ENCODE results near the gene OR6N2. TPM values are rescaled to one million over a fixed set of nuclear protein-coding genes. Genes with fewer than 3 reads are reported as not detected.

OR6N2 gene
- total and polyA plus RNA-seq, 4 donors, result not detected

DNA sequence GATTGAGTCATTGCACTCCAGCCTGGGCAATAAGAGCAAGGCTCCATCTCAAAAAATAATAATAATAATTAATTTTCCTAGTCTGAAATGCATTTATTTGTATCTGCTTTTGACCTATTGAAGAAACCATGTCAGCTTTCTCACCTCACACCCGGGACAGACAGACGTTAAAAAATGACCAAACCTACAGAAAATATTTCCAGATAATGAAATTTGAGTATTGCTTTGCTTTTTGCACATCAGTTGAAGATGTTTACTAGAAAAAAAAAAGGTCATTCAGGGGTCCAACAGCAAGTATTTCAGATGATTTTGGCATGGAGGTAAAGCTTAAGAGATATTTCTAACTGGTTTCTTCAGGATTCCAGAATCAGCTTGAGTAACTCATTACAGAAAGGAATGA lies 26.6 kb downstream of the OR6N2 start, which contains the start of gene OR6K6:
Gene OR6K6 (plus strand): TSS at position 301 of the 400 bp plus-strand sequence. CDS start 168 bp downstream, outside the sequence.
- H3K9ac ChIP-seq (ENCODE audit: low read depth in 1 of 2, low read length in 2 of 2), result no peak within 1 kb of the TSS
- no peak within 1 kb of the TSS for H3K4me3 ChIP-seq (ENCODE audit: low read depth in 1 of 3, low read length in 3 of 3)
- no peak within 1 kb of the TSS for H3K27ac ChIP-seq (ENCODE audit: low read depth in 1 of 2, low read length in 2 of 2)
- 78% methylated on average over 2 of the region's 2 CpGs for WGBS
- H3K36me3 ChIP-seq (ENCODE audit: control insufficient read depth in 4 of 4, insufficient read depth in 3 of 4, low read depth in 1 of 4, low read length in 3 of 4), result no peaks in the 10 kb centered on the region
- peaks cover 0 to 2% (median 0%) of the 10 kb centered on the region in 4 donors for H3K9me3 ChIP-seq (ENCODE audit: control insufficient read depth in 4 of 4, low read length in 3 of 4)
- no peak for DNase-seq (ENCODE audit: low spot score)
- H3K4me1 ChIP-seq (ENCODE audit: control insufficient read depth in 4 of 4, insufficient read depth in 4 of 4, low read length in 3 of 4), result no peaks in the 10 kb centered on the region
- no peaks in the 10 kb centered on the region for H3K27me3 ChIP-seq (ENCODE audit: control insufficient read depth in 4 of 4, insufficient read depth in 4 of 4, low read length in 3 of 4)
- TF ChIP-seq, protein P1, sequence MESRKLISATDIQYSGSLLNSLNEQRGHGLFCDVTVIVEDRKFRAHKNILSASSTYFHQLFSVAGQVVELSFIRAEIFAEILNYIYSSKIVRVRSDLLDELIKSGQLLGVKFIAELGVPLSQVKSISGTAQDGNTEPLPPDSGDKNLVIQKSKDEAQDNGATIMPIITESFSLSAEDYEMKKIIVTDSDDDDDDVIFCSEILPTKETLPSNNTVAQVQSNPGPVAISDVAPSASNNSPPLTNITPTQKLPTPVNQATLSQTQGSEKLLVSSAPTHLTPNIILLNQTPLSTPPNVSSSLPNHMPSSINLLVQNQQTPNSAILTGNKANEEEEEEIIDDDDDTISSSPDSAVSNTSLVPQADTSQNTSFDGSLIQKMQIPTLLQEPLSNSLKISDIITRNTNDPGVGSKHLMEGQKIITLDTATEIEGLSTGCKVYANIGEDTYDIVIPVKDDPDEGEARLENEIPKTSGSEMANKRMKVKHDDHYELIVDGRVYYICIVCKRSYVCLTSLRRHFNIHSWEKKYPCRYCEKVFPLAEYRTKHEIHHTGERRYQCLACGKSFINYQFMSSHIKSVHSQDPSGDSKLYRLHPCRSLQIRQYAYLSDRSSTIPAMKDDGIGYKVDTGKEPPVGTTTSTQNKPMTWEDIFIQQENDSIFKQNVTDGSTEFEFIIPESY (IDR thresholded peaks at IDR 0.05), result no peak
- TF ChIP-seq EGR1 (IDR thresholded peaks at IDR 0.05; ENCODE audit: low read depth in 2 of 2) (no peak), JUND (IDR thresholded peaks at IDR 0.05) (no peak), RAD21 (IDR thresholded peaks at IDR 0.05) (no peak)

DNA sequence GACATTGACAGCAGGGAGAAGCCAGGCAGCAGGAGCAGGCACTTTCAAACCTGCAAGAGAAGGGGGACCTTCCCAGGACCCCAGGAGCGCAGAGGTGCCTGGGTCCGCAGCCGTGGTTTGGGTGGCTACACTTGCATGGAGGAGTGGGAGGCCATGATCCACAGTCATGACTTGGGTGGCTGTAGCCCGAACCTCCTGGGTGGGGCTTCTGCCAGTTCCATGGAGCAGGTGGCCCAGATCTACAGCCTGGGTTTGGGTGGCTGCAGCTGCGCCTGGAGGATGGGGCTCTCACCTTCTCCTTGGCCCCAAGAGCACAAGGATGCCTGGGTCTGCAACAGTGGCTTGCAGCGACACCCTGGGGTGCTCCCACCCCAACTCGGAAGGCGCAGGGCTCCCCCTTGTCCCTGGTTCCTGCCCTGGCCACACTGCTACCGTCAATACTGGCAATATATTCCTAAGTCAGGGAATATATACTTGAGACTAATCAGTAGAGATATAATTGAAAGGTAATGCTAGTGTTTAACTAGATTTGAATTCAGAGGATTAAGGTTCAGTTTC lies 28.8 kb downstream of the OR6N2 start:
- no peak for TF ChIP-seq RAD21 (IDR thresholded peaks at IDR 0.05)
- no peak for TF ChIP-seq JUND (IDR thresholded peaks at IDR 0.05)
- Histone ChIP-seq H3K4me1 (ENCODE audit: control insufficient read depth in 4 of 4, insufficient read depth in 4 of 4, low read length in 3 of 4) (no peaks in the 10 kb centered on the region), H3K27ac (ENCODE audit: low read depth in 1 of 2, low read length in 2 of 2) (no peak overlapping the region), H3K9me3 (ENCODE audit: control insufficient read depth in 4 of 4, low read length in 3 of 4) (peaks cover 0 to 2% (median 0%) of the 10 kb centered on the region in 4 donors), H3K36me3 (ENCODE audit: control insufficient read depth in 4 of 4, insufficient read depth in 3 of 4, low read depth in 1 of 4, low read length in 3 of 4) (no peaks in the 10 kb centered on the region), H3K27me3 (ENCODE audit: control insufficient read depth in 4 of 4, insufficient read depth in 4 of 4, low read length in 3 of 4) (peaks cover 0 to under 1% (median 0%) of the 10 kb centered on the region in 4 donors), H3K9ac (ENCODE audit: low read depth in 1 of 2, low read length in 2 of 2) (no peak overlapping the region), H3K4me3 (ENCODE audit: low read depth in 1 of 3, low read length in 3 of 3) (no peak overlapping the region)
- WGBS, result 85% methylated on average over 9 of the region's 9 CpGs
- no peak for DNase-seq (ENCODE audit: low spot score)

DNA sequence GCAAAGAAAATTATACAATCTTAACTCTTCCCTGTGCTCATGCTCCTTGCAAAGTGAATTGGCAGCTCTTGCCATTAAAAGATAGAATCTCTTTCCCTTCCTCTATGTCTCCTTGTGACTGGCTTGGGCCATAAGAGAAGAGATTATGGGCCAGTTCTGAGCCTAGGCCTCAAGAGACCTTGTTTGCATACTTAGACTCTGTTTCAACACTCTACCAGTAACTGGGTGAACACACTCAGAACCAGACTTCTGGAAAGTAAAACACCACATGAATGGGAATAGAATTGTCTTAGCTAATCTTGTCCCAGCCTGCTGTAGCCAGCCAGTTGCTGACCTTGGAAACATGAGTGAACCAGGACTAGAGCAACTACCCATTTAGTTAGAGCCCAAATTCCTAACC lies 45.2 kb downstream of the OR6N2 start:
- no peak for DNase-seq (ENCODE audit: low spot score)
- no peak overlapping the region for H3K27ac ChIP-seq (ENCODE audit: low read depth in 1 of 2, low read length in 2 of 2)
- H3K27me3 ChIP-seq (ENCODE audit: control insufficient read depth in 4 of 4, insufficient read depth in 4 of 4, low read length in 3 of 4), result no peaks in the 10 kb centered on the region
- H3K9me3 ChIP-seq (ENCODE audit: control insufficient read depth in 4 of 4, low read length in 3 of 4), result no peaks in the 10 kb centered on the region
- no peaks in the 10 kb centered on the region for H3K36me3 ChIP-seq (ENCODE audit: control insufficient read depth in 4 of 4, insufficient read depth in 3 of 4, low read depth in 1 of 4, low read length in 3 of 4)
- H3K4me3 ChIP-seq (ENCODE audit: low read depth in 1 of 3, low read length in 3 of 3), result no peak overlapping the region
- TF ChIP-seq HNF4A (conservative IDR thresholded peaks at IDR 0.05), result no peak
- TF ChIP-seq, protein P2, sequence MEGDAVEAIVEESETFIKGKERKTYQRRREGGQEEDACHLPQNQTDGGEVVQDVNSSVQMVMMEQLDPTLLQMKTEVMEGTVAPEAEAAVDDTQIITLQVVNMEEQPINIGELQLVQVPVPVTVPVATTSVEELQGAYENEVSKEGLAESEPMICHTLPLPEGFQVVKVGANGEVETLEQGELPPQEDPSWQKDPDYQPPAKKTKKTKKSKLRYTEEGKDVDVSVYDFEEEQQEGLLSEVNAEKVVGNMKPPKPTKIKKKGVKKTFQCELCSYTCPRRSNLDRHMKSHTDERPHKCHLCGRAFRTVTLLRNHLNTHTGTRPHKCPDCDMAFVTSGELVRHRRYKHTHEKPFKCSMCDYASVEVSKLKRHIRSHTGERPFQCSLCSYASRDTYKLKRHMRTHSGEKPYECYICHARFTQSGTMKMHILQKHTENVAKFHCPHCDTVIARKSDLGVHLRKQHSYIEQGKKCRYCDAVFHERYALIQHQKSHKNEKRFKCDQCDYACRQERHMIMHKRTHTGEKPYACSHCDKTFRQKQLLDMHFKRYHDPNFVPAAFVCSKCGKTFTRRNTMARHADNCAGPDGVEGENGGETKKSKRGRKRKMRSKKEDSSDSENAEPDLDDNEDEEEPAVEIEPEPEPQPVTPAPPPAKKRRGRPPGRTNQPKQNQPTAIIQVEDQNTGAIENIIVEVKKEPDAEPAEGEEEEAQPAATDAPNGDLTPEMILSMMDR (IDR thresholded peaks at IDR 0.05; ENCODE audit: low read depth, low read length, missing input control), result no peak
- H3K9ac ChIP-seq (ENCODE audit: low read depth in 1 of 2, low read length in 2 of 2), result no peak overlapping the region
- H3K4me1 ChIP-seq (ENCODE audit: control insufficient read depth in 4 of 4, insufficient read depth in 4 of 4, low read length in 3 of 4), result no peaks in the 10 kb centered on the region

DNA sequence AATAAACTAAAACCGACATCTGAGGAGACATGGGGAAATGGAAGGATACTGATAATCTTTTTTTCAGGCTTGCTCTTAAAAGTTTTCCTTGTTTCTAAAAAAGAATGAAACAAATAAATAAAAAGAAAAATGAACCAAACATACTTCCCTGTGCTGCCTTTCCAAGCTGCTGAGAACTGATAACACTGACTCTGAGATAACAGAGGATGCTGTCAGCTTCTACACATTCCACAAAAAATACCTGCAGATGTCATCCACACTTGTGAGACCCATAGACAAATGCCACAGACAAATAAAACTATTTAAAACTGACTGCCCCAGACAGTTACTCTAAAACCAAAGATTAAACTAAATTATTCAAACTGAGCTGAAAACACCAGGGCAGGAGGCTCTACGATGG lies 48.5 kb downstream of the OR6N2 start:
- Histone ChIP-seq H3K27ac (ENCODE audit: low read depth in 1 of 2, low read length in 2 of 2) (no peak overlapping the region), H3K27me3 (ENCODE audit: control insufficient read depth in 4 of 4, insufficient read depth in 4 of 4, low read length in 3 of 4) (no peaks in the 10 kb centered on the region), H3K4me1 (ENCODE audit: control insufficient read depth in 4 of 4, insufficient read depth in 4 of 4, low read length in 3 of 4) (peaks cover 0 to 1% (median 0%) of the 10 kb centered on the region in 4 donors), H3K36me3 (ENCODE audit: control insufficient read depth in 4 of 4, insufficient read depth in 3 of 4, low read depth in 1 of 4, low read length in 3 of 4) (no peaks in the 10 kb centered on the region), H3K9me3 (ENCODE audit: control insufficient read depth in 4 of 4, low read length in 3 of 4) (no peaks in the 10 kb centered on the region), H3K4me3 (ENCODE audit: low read depth in 1 of 3, low read length in 3 of 3) (no peak overlapping the region), H3K9ac (ENCODE audit: low read depth in 1 of 2, low read length in 2 of 2) (no peak overlapping the region)
- WGBS, result 68% methylated on average over 2 of the region's 2 CpGs
- DNase-seq (ENCODE audit: low spot score), result no peak
- no peak for TF ChIP-seq SP1 (IDR thresholded peaks at IDR 0.05)
- TF ChIP-seq TAF1 (conservative IDR thresholded peaks at IDR 0.05), result no peak
- no peak for TF ChIP-seq NR2F2 (IDR thresholded peaks at IDR 0.05)
- TF ChIP-seq, protein P3, sequence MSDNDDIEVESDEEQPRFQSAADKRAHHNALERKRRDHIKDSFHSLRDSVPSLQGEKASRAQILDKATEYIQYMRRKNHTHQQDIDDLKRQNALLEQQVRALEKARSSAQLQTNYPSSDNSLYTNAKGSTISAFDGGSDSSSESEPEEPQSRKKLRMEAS (IDR thresholded peaks at IDR 0.05), result no peak
- TF ChIP-seq GABPA (IDR thresholded peaks at IDR 0.05 in 1 of 2, conservative IDR thresholded peaks at IDR 0.05 in 1 of 2), result no peak
- no peak for TF ChIP-seq HNF4A (conservative IDR thresholded peaks at IDR 0.05)
- TF ChIP-seq HNF4G (IDR thresholded peaks at IDR 0.05), result no peak
- TF ChIP-seq, protein P4, sequence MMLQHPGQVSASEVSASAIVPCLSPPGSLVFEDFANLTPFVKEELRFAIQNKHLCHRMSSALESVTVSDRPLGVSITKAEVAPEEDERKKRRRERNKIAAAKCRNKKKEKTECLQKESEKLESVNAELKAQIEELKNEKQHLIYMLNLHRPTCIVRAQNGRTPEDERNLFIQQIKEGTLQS (IDR thresholded peaks at IDR 0.05), result no peak
- no peak for TF ChIP-seq JUND (IDR thresholded peaks at IDR 0.05)
- TF ChIP-seq YY1 (IDR thresholded peaks at IDR 0.05), result no peak
- TF ChIP-seq, protein P5, sequence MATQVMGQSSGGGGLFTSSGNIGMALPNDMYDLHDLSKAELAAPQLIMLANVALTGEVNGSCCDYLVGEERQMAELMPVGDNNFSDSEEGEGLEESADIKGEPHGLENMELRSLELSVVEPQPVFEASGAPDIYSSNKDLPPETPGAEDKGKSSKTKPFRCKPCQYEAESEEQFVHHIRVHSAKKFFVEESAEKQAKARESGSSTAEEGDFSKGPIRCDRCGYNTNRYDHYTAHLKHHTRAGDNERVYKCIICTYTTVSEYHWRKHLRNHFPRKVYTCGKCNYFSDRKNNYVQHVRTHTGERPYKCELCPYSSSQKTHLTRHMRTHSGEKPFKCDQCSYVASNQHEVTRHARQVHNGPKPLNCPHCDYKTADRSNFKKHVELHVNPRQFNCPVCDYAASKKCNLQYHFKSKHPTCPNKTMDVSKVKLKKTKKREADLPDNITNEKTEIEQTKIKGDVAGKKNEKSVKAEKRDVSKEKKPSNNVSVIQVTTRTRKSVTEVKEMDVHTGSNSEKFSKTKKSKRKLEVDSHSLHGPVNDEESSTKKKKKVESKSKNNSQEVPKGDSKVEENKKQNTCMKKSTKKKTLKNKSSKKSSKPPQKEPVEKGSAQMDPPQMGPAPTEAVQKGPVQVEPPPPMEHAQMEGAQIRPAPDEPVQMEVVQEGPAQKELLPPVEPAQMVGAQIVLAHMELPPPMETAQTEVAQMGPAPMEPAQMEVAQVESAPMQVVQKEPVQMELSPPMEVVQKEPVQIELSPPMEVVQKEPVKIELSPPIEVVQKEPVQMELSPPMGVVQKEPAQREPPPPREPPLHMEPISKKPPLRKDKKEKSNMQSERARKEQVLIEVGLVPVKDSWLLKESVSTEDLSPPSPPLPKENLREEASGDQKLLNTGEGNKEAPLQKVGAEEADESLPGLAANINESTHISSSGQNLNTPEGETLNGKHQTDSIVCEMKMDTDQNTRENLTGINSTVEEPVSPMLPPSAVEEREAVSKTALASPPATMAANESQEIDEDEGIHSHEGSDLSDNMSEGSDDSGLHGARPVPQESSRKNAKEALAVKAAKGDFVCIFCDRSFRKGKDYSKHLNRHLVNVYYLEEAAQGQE (IDR thresholded peaks at IDR 0.05), result no peak
